ENCODE data around the gene GEMIN2.
"Not testable (repeated sequence)": the region's sequence is repeated elsewhere in the genome, so short reads cannot be mapped to it uniquely, and the experiment has no call there.

Gene GEMIN2

DNA sequence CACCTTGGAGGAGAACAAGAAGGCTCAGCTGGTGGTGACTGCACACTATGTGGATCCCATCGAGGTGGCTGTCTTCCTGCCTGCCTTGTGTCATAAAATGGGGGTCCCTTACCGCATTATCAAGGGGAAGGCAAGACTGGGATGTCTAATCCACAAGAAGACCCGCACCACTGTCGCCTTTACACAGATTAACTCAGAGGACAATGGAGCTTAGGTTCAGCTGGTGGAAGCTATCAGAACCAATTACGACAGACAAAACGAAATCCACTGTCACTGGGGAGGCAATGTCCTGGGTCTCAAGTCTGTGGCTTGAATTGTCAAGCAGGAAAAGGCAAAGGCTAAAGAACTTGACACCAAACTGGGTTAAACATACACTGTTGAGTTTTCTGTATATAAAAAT lies 43.4 kb downstream of the GEMIN2 start:
- no CpG with 5 or more reads among the region's 6 CpGs for WGBS (ENCODE audit: insufficient coverage, insufficient read length)
- no peak for DNase-seq (ENCODE audit: low read depth, low spot score)
- H3K27ac ChIP-seq (ENCODE audit: low read length): no peak overlapping the region
- no peaks in the 10 kb centered on the region for H3K27me3 ChIP-seq (ENCODE audit: control insufficient read depth, insufficient read depth, low read length)
- no peak overlapping the region for H3K4me3 ChIP-seq (ENCODE audit: low read length)
- no peaks in the 10 kb centered on the region for H3K36me3 ChIP-seq (ENCODE audit: control insufficient read depth, insufficient read depth, low read length)
- H3K9me3 ChIP-seq (ENCODE audit: control insufficient read depth, insufficient read depth, low read length): no peaks in the 10 kb centered on the region
- H3K4me1 ChIP-seq (ENCODE audit: control insufficient read depth, insufficient read depth, low read length): no peaks in the 10 kb centered on the region

GRCh38 chr14:39158222-39158858 lies 44.2 kb downstream of the GEMIN2 start:
- no peak overlapping the region for H3K4me3 ChIP-seq (ENCODE audit: low read length)
- H3K27ac ChIP-seq (ENCODE audit: low read length): no peak overlapping the region
- no peaks in the 10 kb centered on the region for H3K9me3 ChIP-seq (ENCODE audit: control insufficient read depth, insufficient read depth, low read length)
- 100% methylated on average over 1 of the region's 6 CpGs for WGBS (ENCODE audit: insufficient coverage, insufficient read length)
- no peak for DNase-seq (ENCODE audit: low read depth, low spot score)
- no peaks in the 10 kb centered on the region for H3K36me3 ChIP-seq (ENCODE audit: control insufficient read depth, insufficient read depth, low read length)
- H3K27me3 ChIP-seq (ENCODE audit: control insufficient read depth, insufficient read depth, low read length): no peaks in the 10 kb centered on the region
- H3K4me1 ChIP-seq (ENCODE audit: control insufficient read depth, insufficient read depth, low read length): no peaks in the 10 kb centered on the region

DNA sequence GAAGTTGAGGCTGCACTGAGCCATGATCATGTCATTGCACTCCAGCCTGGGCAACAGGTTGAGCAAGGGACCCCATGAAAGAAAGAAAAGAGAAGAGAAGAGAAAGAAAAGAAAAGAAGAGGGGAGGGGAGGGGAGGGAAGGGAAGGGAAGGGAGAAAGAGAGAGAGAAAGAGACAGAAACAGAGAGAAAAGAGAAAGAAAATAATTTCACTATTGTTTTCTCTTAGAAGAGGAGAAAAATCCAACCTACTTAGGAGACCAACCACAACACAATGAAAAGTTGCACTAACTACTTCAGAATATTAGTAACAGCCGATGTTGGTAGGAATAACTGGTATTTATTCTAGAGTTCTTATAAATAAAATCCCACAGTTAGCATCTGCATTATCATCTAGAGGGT lies 46.4 kb downstream of the GEMIN2 start:
- Histone ChIP-seq H3K4me1 (ENCODE audit: control insufficient read depth, insufficient read depth, low read length) (no peaks in the 10 kb centered on the region), H3K36me3 (ENCODE audit: control insufficient read depth, insufficient read depth, low read length) (no peaks in the 10 kb centered on the region), H3K9me3 (ENCODE audit: control insufficient read depth, insufficient read depth, low read length) (no peaks in the 10 kb centered on the region), H3K4me3 (ENCODE audit: low read length) (no peak overlapping the region), H3K27ac (ENCODE audit: low read length) (no peak overlapping the region), H3K27me3 (ENCODE audit: control insufficient read depth, insufficient read depth, low read length) (no peaks in the 10 kb centered on the region)
- no CpG with 5 or more reads among the region's 1 CpG for WGBS (ENCODE audit: insufficient coverage, insufficient read length)
- DNase-seq (ENCODE audit: low read depth, low spot score): no peak

- 100% methylated on average over 2 of the region's 10 CpGs for WGBS (ENCODE audit: insufficient coverage, insufficient read length)
- H3K27ac ChIP-seq (ENCODE audit: low read length); H3K4me1 ChIP-seq (ENCODE audit: control insufficient read depth, insufficient read depth, low read length); H3K9me3 ChIP-seq (ENCODE audit: control insufficient read depth, insufficient read depth, low read length); DNase-seq (ENCODE audit: low read depth, low spot score); H3K4me3 ChIP-seq (ENCODE audit: low read length); H3K27me3 ChIP-seq (ENCODE audit: control insufficient read depth, insufficient read depth, low read length); H3K36me3 ChIP-seq (ENCODE audit: control insufficient read depth, insufficient read depth, low read length): not testable (repeated sequence)
Measured at GRCh38 chr14:39167797-39168320, 53.7 kb downstream of the GEMIN2 start.

DNA sequence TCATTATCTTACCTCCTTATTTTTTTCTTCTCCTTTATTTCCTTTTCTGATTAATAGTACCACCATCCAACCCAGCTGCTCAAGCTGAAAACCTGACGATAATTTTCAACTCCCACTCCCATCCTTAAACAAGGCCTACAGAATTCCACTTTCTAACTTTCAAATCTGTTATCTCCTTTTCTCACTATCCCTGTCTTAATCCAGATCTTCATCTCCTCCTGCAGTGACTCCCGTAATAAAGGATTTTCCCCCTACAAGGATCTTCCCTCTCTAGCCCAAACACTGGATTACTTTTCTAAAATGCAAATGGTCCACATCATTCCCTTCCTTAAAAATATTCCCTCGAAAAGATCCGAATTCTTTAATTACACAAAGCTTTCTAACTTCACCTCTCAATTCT lies 54.5 kb downstream of the GEMIN2 start:
- H3K9me3 ChIP-seq (ENCODE audit: control insufficient read depth, insufficient read depth, low read length): no peaks in the 10 kb centered on the region
- H3K27ac ChIP-seq (ENCODE audit: low read length): no peak overlapping the region
- H3K4me3 ChIP-seq (ENCODE audit: low read length): no peak overlapping the region
- H3K4me1 ChIP-seq (ENCODE audit: control insufficient read depth, insufficient read depth, low read length): no peaks in the 10 kb centered on the region
- no peaks in the 10 kb centered on the region for H3K27me3 ChIP-seq (ENCODE audit: control insufficient read depth, insufficient read depth, low read length)
- DNase-seq (ENCODE audit: low read depth, low spot score): no peak
- H3K36me3 ChIP-seq (ENCODE audit: control insufficient read depth, insufficient read depth, low read length): no peaks in the 10 kb centered on the region
- WGBS (ENCODE audit: insufficient coverage, insufficient read length): 100% methylated on average over 2 of the region's 4 CpGs

DNA sequence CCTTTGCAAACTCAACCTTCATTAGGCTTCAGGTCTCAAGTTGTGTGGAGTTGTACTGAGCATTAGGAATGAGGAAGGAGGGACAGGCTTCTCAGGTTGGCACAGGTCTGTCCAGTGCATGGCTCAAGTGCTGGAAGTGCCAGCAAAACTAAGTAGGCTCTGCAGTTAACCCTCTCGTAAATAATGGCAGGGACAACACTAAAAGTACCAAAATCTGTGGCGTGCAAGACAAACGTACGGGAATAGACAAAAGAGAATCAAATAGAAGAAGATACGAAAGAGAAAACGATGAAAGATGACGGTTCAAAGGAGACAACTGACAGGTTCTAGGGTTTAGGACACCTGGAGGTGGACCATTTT lies 55.4 kb downstream of the GEMIN2 start:
- Histone ChIP-seq H3K27me3 (ENCODE audit: control insufficient read depth, insufficient read depth, low read length) (no peaks in the 10 kb centered on the region), H3K36me3 (ENCODE audit: control insufficient read depth, insufficient read depth, low read length) (no peaks in the 10 kb centered on the region), H3K4me3 (ENCODE audit: low read length) (peak overlapping the region; percentile 56; the same call in 1 of the 2 replicates), H3K4me1 (ENCODE audit: control insufficient read depth, insufficient read depth, low read length) (no peaks in the 10 kb centered on the region), H3K27ac (ENCODE audit: low read length) (no peak overlapping the region), H3K9me3 (ENCODE audit: control insufficient read depth, insufficient read depth, low read length) (no peaks in the 10 kb centered on the region)
- no peak for DNase-seq (ENCODE audit: low read depth, low spot score)
- no CpG with 5 or more reads among the region's 7 CpGs for WGBS (ENCODE audit: insufficient coverage, insufficient read length)

DNA sequence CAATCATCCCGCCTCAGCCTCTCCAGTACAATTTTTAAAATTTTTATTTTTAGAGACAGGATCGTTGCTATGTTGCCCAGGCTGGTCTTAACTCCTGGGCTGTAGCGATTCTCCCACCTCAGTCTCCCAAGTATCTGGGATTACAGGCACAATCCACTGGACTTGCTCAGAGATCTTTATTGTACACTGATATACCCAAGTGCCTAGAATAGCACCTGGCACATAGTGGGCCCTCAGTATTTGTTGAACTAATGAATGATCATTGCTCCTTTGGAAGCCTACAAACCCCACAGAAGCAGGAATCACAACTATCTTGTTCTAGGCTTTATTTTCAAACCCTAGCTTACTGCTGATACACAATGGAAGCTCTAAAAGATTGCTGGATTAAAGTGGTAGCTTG lies 59.1 kb downstream of the GEMIN2 start:
- Histone ChIP-seq H3K4me3 (ENCODE audit: low read length) (no peak overlapping the region), H3K27ac (ENCODE audit: low read length) (no peak overlapping the region), H3K27me3 (ENCODE audit: control insufficient read depth, insufficient read depth, low read length) (no peaks in the 10 kb centered on the region), H3K4me1 (ENCODE audit: control insufficient read depth, insufficient read depth, low read length) (no peaks in the 10 kb centered on the region), H3K9me3 (ENCODE audit: control insufficient read depth, insufficient read depth, low read length) (no peaks in the 10 kb centered on the region), H3K36me3 (ENCODE audit: control insufficient read depth, insufficient read depth, low read length) (peaks cover 10% of the 10 kb centered on the region)
- WGBS (ENCODE audit: insufficient coverage, insufficient read length): no CpG with 5 or more reads among the region's 3 CpGs
- DNase-seq (ENCODE audit: low read depth, low spot score): no peak

- Histone ChIP-seq H3K4me1 (ENCODE audit: control insufficient read depth, insufficient read depth, low read length) (no peaks in the 10 kb centered on the region), H3K9me3 (ENCODE audit: control insufficient read depth, insufficient read depth, low read length) (no peaks in the 10 kb centered on the region), H3K27ac (ENCODE audit: low read length) (no peak within 1 kb of the TSS), H3K4me3 (ENCODE audit: low read length) (peak within 1 kb of the TSS; percentile 95), H3K36me3 (ENCODE audit: control insufficient read depth, insufficient read depth, low read length) (peaks cover 18% of the 10 kb centered on the region), H3K27me3 (ENCODE audit: control insufficient read depth, insufficient read depth, low read length) (no peaks in the 10 kb centered on the region)
- no CpG with 5 or more reads among the region's 56 CpGs for WGBS (ENCODE audit: insufficient coverage, insufficient read length)
- peak; percentile 97 for DNase-seq (ENCODE audit: low read depth, low spot score)
Measured at GRCh38 chr14:39174560-39175444, 60.7 kb downstream of the GEMIN2 start, which contains the start of gene PNN. Gene PNN, plus strand, starts transcription at chr14:39175254. Its CDS starts 26 bp downstream, at chr14:39175280.

- WGBS (ENCODE audit: insufficient coverage, insufficient read length): no CpG with 5 or more reads among the region's 36 CpGs
- H3K27me3 ChIP-seq (ENCODE audit: control insufficient read depth, insufficient read depth, low read length): no peaks in the 10 kb centered on the region
- H3K9me3 ChIP-seq (ENCODE audit: control insufficient read depth, insufficient read depth, low read length): no peaks in the 10 kb centered on the region
- H3K27ac ChIP-seq (ENCODE audit: low read length): no peak overlapping the region
- peaks cover 22% of the 10 kb centered on the region for H3K36me3 ChIP-seq (ENCODE audit: control insufficient read depth, insufficient read depth, low read length)
- no peak for DNase-seq (ENCODE audit: low read depth, low spot score)
- H3K4me1 ChIP-seq (ENCODE audit: control insufficient read depth, insufficient read depth, low read length): no peaks in the 10 kb centered on the region
- peak overlapping the region; percentile 95 for H3K4me3 ChIP-seq (ENCODE audit: low read length)
Measured at GRCh38 chr14:39175445-39176262, 61.5 kb downstream of the GEMIN2 start.

Data from iPS DF 6.9 (cell line).